Measurements from ENCODE around the gene YY1. TPM values are rescaled to one million over a fixed set of nuclear protein-coding genes. Genes with fewer than 3 reads are reported as not detected.

Gene YY1
- total and polyA plus RNA-seq, 8 donors = 23.0 to 68.1 (median 41.9) TPM

- intact Hi-C loops (cut with DNase I; ENCODE audit: low total_unique reads) = no loop called here
- H3K4me1 ChIP-seq = peaks cover 42 to 65% (median 62%) of the 10 kb centered on the region in 4 donors
- H3K9me3 ChIP-seq = no peaks in the 10 kb centered on the region
- TF ChIP-seq POLR2AphosphoS5 (IDR thresholded peaks at IDR 0.05) = no peak
- no peak for TF ChIP-seq EP300 (IDR thresholded peaks at IDR 0.05)
- TF ChIP-seq, protein P1, sequence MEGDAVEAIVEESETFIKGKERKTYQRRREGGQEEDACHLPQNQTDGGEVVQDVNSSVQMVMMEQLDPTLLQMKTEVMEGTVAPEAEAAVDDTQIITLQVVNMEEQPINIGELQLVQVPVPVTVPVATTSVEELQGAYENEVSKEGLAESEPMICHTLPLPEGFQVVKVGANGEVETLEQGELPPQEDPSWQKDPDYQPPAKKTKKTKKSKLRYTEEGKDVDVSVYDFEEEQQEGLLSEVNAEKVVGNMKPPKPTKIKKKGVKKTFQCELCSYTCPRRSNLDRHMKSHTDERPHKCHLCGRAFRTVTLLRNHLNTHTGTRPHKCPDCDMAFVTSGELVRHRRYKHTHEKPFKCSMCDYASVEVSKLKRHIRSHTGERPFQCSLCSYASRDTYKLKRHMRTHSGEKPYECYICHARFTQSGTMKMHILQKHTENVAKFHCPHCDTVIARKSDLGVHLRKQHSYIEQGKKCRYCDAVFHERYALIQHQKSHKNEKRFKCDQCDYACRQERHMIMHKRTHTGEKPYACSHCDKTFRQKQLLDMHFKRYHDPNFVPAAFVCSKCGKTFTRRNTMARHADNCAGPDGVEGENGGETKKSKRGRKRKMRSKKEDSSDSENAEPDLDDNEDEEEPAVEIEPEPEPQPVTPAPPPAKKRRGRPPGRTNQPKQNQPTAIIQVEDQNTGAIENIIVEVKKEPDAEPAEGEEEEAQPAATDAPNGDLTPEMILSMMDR (IDR thresholded peaks at IDR 0.05) = no peak
- TF ChIP-seq POLR2A (IDR thresholded peaks at IDR 0.05) = no peak
- 44 to 63% (median 57%) methylated on average over 3 to 4 of the region's 4 CpGs for WGBS, 5 donors
- H3K4me3 ChIP-seq = peak overlapping the region in 1 of 4 donors; percentile 86
- DNase-seq = no peak
- peaks cover 0 to 5% (median under 1%) of the 10 kb centered on the region in 4 donors for H3K36me3 ChIP-seq
- no peaks in the 10 kb centered on the region for H3K27me3 ChIP-seq
- peak overlapping the region in 4 of 5 donors; percentile 86 to 91 (median 88) for H3K27ac ChIP-seq
Measured at GRCh38 chr14:100303925-100304324, 65.0 kb downstream of the YY1 start.

DNA sequence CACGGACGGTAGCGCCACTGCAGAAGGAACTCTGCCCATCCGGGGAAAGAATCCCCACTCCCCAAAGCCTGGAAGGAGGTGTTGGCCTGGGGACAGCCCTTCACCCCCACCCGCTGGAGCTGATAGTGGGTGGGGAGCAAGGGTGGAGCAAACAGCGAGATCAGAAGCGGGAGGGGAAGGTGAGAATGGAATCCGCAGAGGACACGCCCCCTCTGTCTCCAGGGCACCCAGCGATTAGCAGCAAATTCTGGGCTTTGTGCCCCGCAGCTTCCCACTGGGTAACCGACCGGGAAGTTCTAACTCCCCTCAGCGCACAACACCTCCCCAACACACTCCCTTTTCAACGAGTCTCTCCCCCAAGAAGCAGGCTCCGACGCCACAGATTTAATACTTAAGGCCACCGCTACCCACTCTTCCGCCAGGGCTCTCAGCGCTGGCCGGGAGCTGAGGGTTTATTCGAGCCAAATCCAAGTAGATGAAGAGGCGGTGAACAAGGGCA lies 65.9 kb downstream of the YY1 start:
- intact Hi-C loops (cut with DNase I; ENCODE audit: low total_unique reads) = no loop called here

DNA sequence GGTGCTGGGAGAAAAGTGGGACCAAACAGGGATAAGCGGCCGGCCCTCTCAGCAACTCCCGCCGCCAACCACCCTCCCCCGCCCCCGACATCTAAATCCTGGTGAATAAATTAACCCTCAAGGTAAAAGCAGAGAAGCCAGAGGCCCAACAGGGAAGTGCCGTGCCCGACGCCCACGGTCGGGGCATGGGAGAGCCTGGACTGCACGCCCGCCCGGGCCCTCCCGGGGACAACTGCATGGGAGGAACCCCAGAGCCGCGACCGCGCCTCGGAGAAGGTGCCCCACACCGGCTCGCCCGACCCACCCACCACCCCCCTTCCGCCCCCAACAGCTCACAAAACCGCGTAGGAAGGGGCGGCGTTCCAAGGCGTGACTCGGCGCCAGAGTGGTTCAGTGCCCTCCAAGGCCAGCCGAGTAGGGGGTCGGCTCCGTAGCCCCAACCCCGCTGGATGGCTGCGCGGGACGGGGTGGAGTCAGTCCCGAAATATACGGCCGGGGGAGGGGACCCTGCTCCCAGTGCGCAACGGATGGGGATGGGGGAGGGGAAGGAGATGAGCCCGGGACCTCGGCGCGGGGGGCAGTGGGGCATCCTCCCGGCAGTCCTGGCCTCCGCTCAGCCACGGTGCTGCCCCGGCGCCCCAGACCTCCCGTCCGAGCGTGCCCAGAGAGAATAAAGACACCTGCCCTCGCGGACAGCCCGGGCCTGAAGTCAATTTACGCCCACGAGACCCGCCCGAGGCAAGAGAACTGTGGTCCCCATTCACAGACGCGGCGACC lies 66.6 kb downstream of the YY1 start:
- H3K36me3 ChIP-seq = no peaks in the 10 kb centered on the region
- no peaks in the 10 kb centered on the region for H3K27me3 ChIP-seq
- H3K4me3 ChIP-seq = peak overlapping the region; percentile 75 to 89 (median 85)
- peak; percentile 43 to 74 for DNase-seq
- H3K27ac ChIP-seq = peak overlapping the region; percentile 84 to 91 (median 86)
- intact Hi-C loops (cut with DNase I; ENCODE audit: low total_unique reads) = no loop called here
- H3K9me3 ChIP-seq = no peaks in the 10 kb centered on the region
- 0 to 1% (median 1%) methylated on average over 30 to 65 of the region's 65 CpGs for WGBS, 5 donors
- TF ChIP-seq EP300 (IDR thresholded peaks at IDR 0.05) = no peak
- peaks cover 42 to 65% (median 61%) of the 10 kb centered on the region in 4 donors for H3K4me1 ChIP-seq

More for the DNA sequence above, 65.9 kb downstream of the YY1 start:
- peak overlapping the region; percentile 84 to 91 (median 86) for H3K27ac ChIP-seq
- H3K4me3 ChIP-seq = peak overlapping the region; percentile 75 to 89 (median 85)
- DNase-seq = peak; percentile 86 to 88
- 6 to 10% (median 8%) methylated on average over 21 to 23 of the region's 23 CpGs for WGBS, 5 donors
- no peaks in the 10 kb centered on the region for H3K36me3 ChIP-seq
- peaks cover 42 to 65% (median 61%) of the 10 kb centered on the region in 4 donors for H3K4me1 ChIP-seq
- no peaks in the 10 kb centered on the region for H3K27me3 ChIP-seq
- TF ChIP-seq, protein P1 (IDR thresholded peaks at IDR 0.05) = no peak
- peak in 2 of 3 donors; percentile 37 to 76 for TF ChIP-seq POLR2AphosphoS5 (IDR thresholded peaks at IDR 0.05)
- no peaks in the 10 kb centered on the region for H3K9me3 ChIP-seq

- TF ChIP-seq POLR2AphosphoS5 (IDR thresholded peaks at IDR 0.05) (peak; percentile 1 to 71 (median 55)), EP300 (IDR thresholded peaks at IDR 0.05) (peak; percentile 39), POLR2A (IDR thresholded peaks at IDR 0.05) (peak in 1 of 4 donors; percentile 46)
- TF ChIP-seq, protein P1 (IDR thresholded peaks at IDR 0.05) = no peak
- 0 to 1% (median 1%) methylated on average over 17 to 131 of the region's 131 CpGs for WGBS, 5 donors
- Histone ChIP-seq H3K27me3 (no peaks in the 10 kb centered on the region), H3K4me1 (peaks cover 42 to 65% (median 61%) of the 10 kb centered on the region in 4 donors), H3K4me3 (peak within 1 kb of the TSS; percentile 75 to 89 (median 85)), H3K9me3 (no peaks in the 10 kb centered on the region), H3K36me3 (no peaks in the 10 kb centered on the region), H3K27ac (peak within 1 kb of the TSS; percentile 86 to 91 (median 90))
- peak; percentile 90 to 97 for DNase-seq
- intact Hi-C loops (cut with DNase I; ENCODE audit: low total_unique reads) = no loop called here
Measured at GRCh38 chr14:100306101-100306997, 67.4 kb downstream of the YY1 start, which contains the start of gene SLC25A29. Gene SLC25A29 (minus strand): TSS chr14:100306444. CDS start chr14:100306232, 212 bp downstream.
